ENCODE data around the gene GALM.

The GALM gene

GRCh38 chr2:38775921-38776225, 110.0 kb downstream of the GALM start:
- DNase-seq: no peak

DNA sequence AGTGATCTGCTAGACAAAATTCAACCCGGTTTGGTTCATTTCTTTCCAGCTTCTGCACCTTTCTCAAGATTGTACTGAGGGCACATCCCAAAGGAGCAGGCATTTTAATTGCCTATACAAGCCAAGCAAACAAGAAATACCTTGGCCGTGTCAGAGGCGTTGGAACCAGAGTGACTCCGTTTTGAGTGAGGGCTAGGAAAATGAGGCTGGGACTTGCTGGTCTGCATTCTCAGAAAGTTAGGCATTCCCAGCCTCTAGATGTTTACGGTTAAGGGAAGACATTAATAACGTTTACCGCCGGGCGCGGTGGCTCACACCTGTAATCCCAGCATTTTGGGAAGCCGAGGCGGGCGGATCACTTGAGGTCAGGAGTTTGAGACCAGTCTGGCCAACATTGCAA, 110.6 kb downstream of the GALM start:
- DNase-seq: no peak

GRCh38 chr2:38778687-38779082, 112.8 kb downstream of the GALM start:
- DNase-seq: no peak

GRCh38 chr2:38783586-38783985, 117.7 kb downstream of the GALM start:
- DNase-seq: no peak
